Liver (tissue), 2 donors: Measurements from ENCODE around the gene OR2AG2.

ENCODE experiments used
- JUND ChIP-seq, 2 donors: IDR thresholded peaks; 2 replicates each; pipeline ENCODE4 v1.6.1; 2016; ENCODE audit warnings: antibody characterized with exemption in 2 of 2
- SP1 ChIP-seq: IDR thresholded peaks from 2 replicates; pipeline ENCODE4 v1.6.1; 2018; ENCODE audit warnings: antibody characterized with exemption, mild to moderate bottlenecking
- donor health status: healthy.

DNA sequence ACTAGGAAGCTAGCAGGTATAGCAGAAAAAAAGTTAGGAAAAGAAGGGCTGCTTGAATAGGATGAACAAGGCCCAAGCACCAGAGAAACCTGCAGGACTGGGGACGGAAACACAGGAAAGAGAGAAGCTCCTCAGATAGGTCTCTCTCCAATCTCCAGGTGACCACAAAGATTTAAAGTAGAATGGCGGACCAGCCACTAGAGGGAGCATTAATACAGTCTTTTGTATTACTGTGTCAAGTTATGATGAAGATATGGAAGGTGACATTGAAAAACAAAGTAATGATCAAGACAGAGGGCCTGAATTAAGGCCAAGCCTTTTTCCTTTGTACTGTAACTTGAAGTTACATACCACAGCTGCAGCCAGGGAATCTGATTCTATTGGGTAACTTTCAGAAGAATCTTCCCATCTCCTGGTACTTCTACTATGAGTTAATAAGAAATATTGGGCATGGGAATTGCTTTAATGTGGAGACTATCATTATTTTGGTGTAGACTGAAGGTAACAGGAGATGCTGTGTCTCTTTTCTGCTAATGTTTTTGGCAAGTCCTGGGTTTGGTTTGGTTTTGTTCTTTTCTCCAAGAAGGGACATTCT, 33.8 kb downstream of the OR2AG2 start:
- TF ChIP-seq SP1 (no peak), JUND (IDR thresholded peaks at IDR 0.05) (no peak)
